Measurements from ENCODE around the gene DDAH1.
A peak's percentile ranks its signal among the peaks of the same experiment; 100 is the strongest.

DDAH1 gene

GRCh38 chr1:85289207-85289847 lies 175.6 kb downstream of the DDAH1 start:
- H3K27ac ChIP-seq: no peak overlapping the region

GRCh38 chr1:85284202-85284601 lies 180.8 kb downstream of the DDAH1 start:
- H3K27ac ChIP-seq: no peak overlapping the region
- no peak for TF ChIP-seq CTCF (conservative IDR thresholded peaks at IDR 0.05)
- TF ChIP-seq ZFX (IDR thresholded peaks at IDR 0.05): no peak

More at GRCh38 chr1:85289207-85289847, 175.6 kb downstream of the DDAH1 start:
- TF ChIP-seq CTCF (conservative IDR thresholded peaks at IDR 0.05) (no peak), ZFX (IDR thresholded peaks at IDR 0.05) (no peak)

- no peak for TF ChIP-seq ZFX (IDR thresholded peaks at IDR 0.05)
- no peak for TF ChIP-seq CTCF (conservative IDR thresholded peaks at IDR 0.05)
- H3K27ac ChIP-seq: no peak overlapping the region
Measured at GRCh38 chr1:85283475-85284199, 181.3 kb downstream of the DDAH1 start.

- H3K27ac ChIP-seq: no peak overlapping the region
- TF ChIP-seq CTCF (conservative IDR thresholded peaks at IDR 0.05): no peak; the same call in 1 of the 2 replicates
- no peak for TF ChIP-seq ZFX (IDR thresholded peaks at IDR 0.05)
Measured at GRCh38 chr1:85282424-85282823, 182.5 kb downstream of the DDAH1 start.

DNA sequence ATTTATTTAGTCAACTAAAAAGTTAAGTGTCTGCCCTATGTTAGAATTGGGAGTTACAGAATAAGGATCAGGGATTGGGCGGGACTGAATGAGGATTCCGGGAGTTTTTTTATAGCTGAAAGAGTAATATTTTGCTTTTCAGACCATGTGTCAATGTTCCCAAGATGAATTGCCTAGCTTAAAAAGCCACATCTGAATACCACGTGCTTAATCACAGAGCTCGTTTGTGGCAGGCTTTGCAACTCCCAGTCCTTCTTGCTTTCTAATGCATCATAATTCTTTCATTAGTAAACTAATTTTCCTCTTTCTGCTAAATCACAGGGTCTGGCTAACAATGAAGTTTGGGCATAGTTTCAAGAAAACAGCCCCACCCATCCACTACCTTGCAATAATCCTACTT lies 184.3 kb downstream of the DDAH1 start:
- TF ChIP-seq ZFX (IDR thresholded peaks at IDR 0.05): no peak
- no peak for TF ChIP-seq CTCF (conservative IDR thresholded peaks at IDR 0.05)
- no peak overlapping the region for H3K27ac ChIP-seq

- peak overlapping the region; percentile 59 for H3K27ac ChIP-seq
- TF ChIP-seq ZFX (IDR thresholded peaks at IDR 0.05) (no peak), CTCF (conservative IDR thresholded peaks at IDR 0.05) (no peak)
Measured at GRCh38 chr1:85279458-85280080, 185.4 kb downstream of the DDAH1 start.

DNA sequence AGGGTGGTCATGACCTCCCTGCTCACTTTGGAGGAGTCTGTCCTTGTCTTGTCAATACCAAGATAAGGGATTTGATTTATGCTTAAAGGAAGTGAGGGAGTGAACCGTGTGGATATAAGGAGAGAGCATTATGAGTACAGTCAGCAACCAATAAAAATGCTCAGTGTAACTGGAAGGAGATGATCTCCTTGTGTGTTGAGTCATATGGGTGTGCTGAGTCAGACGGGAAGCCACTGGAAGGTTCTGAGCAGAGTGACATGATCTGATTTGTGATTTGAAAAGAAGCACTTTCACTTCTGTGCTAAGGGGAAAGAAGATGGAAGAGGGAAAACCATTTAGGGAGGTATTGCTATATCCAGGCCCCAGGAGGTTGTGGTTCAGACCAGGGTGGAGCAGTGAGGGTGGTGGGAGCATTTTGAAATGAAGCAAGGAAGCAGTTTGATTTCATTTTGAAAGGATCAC lies 186.1 kb downstream of the DDAH1 start:
- H3K27ac ChIP-seq: peak overlapping the region; percentile 59
- TF ChIP-seq ZFX (IDR thresholded peaks at IDR 0.05) (no peak), CTCF (conservative IDR thresholded peaks at IDR 0.05) (no peak)
